ENCODE measurements around the gene CFAP46.

DNA sequence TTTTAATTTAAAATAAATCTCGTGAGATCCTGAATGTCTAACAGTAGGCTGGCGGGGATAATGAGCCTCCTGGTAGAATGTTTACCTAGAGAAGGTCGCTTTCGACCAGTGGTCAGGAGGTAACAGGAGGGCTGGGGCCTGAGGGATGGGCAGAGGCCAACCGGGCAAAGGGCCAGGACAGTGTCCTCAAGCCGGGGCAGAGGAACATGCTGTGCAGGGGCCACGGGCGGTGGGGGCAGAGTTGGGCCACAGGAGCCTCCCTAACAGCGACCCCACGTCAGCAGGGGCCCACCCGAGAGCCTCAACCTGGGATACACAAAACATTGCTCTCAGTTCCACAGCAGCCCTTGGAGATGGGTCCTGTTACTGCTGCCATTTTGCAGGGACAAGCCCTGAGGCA lies 14.5 kb downstream of the CFAP46 start:
- TF ChIP-seq, protein P1, sequence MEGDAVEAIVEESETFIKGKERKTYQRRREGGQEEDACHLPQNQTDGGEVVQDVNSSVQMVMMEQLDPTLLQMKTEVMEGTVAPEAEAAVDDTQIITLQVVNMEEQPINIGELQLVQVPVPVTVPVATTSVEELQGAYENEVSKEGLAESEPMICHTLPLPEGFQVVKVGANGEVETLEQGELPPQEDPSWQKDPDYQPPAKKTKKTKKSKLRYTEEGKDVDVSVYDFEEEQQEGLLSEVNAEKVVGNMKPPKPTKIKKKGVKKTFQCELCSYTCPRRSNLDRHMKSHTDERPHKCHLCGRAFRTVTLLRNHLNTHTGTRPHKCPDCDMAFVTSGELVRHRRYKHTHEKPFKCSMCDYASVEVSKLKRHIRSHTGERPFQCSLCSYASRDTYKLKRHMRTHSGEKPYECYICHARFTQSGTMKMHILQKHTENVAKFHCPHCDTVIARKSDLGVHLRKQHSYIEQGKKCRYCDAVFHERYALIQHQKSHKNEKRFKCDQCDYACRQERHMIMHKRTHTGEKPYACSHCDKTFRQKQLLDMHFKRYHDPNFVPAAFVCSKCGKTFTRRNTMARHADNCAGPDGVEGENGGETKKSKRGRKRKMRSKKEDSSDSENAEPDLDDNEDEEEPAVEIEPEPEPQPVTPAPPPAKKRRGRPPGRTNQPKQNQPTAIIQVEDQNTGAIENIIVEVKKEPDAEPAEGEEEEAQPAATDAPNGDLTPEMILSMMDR (IDR thresholded peaks at IDR 0.05): no peak
- TF ChIP-seq POLR2A (IDR thresholded peaks at IDR 0.05): no peak

Measured in Peyer's patch (tissue), 4 donors.